Kidney epithelial cell (primary cell): ENCODE measurements around the gene MAEA. TPM values are rescaled to one million over a fixed set of nuclear protein-coding genes. Genes with fewer than 3 reads are reported as not detected.

Experiments
- DNase-seq: peaks from one replicate; pipeline ENCODE4 v3.0.0-alpha.2; 2010; ENCODE audit warnings: low read depth
- H3K27me3 ChIP-seq: 2 replicates; pipeline ENCODE4 v1.6.0; 2011; ENCODE audit warnings: low read length; ENCODE audit not compliant: control insufficient read depth, insufficient read depth
- H3K36me3 ChIP-seq: 2 replicates; pipeline ENCODE4 v1.5.1; 2011; ENCODE audit warnings: low read length; ENCODE audit not compliant: control insufficient read depth, insufficient read depth
- H3K4me3 ChIP-seq: 2 replicates; pipeline ENCODE4 v1.5.1; 2011; ENCODE audit warnings: low read depth, mild to moderate bottlenecking, control low read depth, low read length
- total RNA-seq: library from RNA; depleted of rRNA; stranded (reverse); fragments of >200 nt; gene quantifications from 2 replicates; pipeline ENCODE4 v1.2.3, GENCODE V29; 2015
- TF ChIP-seq, protein P1 (sequence below): IDR thresholded peaks from 2 replicates; pipeline ENCODE4 v1.5.1; 2011; ENCODE audit warnings: mild to moderate bottlenecking, moderate library complexity, low read length, control low read depth, inconsistent platforms; ENCODE audit not compliant: insufficient read depth, poor library complexity, severe bottlenecking

The MAEA gene
- total RNA-seq: 79.1 and 88.7 TPM in 2 replicates

GRCh38 chr4:1289207-1290164 is at the start of gene MAEA:
TSS of gene MAEA (plus strand) at chr4:1289891. CDS start at chr4:1289914, 23 bp downstream.
- Histone ChIP-seq H3K4me3 (peak within 1 kb of the TSS; percentile 93), H3K36me3 (no peaks in the 10 kb centered on the region), H3K27me3 (no peaks in the 10 kb centered on the region)
- peak; percentile 80 for DNase-seq
- TF ChIP-seq, protein P1, sequence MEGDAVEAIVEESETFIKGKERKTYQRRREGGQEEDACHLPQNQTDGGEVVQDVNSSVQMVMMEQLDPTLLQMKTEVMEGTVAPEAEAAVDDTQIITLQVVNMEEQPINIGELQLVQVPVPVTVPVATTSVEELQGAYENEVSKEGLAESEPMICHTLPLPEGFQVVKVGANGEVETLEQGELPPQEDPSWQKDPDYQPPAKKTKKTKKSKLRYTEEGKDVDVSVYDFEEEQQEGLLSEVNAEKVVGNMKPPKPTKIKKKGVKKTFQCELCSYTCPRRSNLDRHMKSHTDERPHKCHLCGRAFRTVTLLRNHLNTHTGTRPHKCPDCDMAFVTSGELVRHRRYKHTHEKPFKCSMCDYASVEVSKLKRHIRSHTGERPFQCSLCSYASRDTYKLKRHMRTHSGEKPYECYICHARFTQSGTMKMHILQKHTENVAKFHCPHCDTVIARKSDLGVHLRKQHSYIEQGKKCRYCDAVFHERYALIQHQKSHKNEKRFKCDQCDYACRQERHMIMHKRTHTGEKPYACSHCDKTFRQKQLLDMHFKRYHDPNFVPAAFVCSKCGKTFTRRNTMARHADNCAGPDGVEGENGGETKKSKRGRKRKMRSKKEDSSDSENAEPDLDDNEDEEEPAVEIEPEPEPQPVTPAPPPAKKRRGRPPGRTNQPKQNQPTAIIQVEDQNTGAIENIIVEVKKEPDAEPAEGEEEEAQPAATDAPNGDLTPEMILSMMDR: no peak

GRCh38 chr4:1239950-1240307 is 49.8 kb upstream of the MAEA start:
- H3K27me3 ChIP-seq: no peaks in the 10 kb centered on the region
- peaks cover 1% of the 10 kb centered on the region for H3K36me3 ChIP-seq
- no peak for DNase-seq
- TF ChIP-seq, protein P1: no peak
- no peak overlapping the region for H3K4me3 ChIP-seq

GRCh38 chr4:1240721-1241465 is 48.8 kb upstream of the MAEA start:
- Histone ChIP-seq H3K36me3 (peaks cover 1% of the 10 kb centered on the region), H3K27me3 (no peaks in the 10 kb centered on the region), H3K4me3 (no peak overlapping the region)
- TF ChIP-seq, protein P1: no peak
- DNase-seq: no peak

DNA sequence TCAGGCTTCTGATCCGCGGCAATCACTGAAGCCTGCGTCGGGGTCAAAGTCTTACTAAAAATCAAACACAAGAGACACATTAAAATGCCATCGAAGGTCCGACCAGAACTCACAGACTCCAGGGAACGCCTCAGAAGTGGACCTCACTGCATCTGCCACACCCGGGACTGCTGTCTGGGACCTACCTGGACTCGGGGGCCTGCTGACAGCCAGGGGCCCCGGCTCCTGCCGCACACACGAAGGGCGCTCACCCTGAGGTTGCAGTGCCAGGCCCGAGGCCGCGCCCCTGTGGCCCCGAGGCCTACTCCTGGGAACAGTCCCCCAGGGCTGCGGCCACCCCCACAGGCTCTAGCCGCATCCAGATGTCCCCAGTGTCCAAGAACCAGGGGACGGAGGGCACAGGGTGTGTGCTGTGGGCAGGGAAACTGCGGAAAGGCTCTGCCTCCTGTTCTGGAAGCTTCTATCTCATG is 48.2 kb upstream of the MAEA start:
- Histone ChIP-seq H3K4me3 (no peak overlapping the region), H3K36me3 (peaks cover 1% of the 10 kb centered on the region), H3K27me3 (no peaks in the 10 kb centered on the region)
- TF ChIP-seq, protein P1: no peak
- DNase-seq: no peak

DNA sequence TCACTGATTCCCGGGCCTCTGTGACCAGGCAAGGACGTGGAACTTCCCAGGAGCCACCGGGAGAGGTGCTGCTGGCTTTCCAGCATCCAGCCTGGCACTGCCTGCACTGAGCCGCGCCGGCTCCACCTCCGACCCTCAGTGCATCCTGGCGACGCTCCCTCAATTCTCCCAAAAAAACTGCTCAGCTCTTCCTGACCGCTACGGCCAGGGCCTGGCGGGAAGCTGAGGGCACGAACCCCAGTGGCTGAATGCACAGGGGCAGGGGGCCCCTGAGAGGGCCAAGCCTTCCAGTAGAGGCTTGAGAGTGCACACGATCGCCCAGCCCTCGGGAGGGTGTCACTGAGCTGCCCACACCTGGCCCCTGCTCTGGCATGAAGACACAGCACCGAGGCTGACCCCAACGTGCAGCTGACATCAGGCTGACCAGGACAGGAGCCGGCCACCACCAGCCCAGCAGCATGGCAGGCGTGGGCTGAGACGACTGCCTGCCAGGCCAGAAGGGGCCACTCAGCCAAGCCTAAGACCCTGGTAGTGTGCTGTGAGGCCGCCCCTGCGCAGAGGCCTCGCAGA is 47.7 kb upstream of the MAEA start:
- no peak for DNase-seq
- Histone ChIP-seq H3K36me3 (peaks cover 1% of the 10 kb centered on the region), H3K4me3 (no peak overlapping the region), H3K27me3 (no peaks in the 10 kb centered on the region)
- TF ChIP-seq, protein P1: no peak
